ENCODE results near the gene MRGPRF. TPM values are rescaled to one million over a fixed set of nuclear protein-coding genes. Genes with fewer than 3 reads are reported as not detected.

The MRGPRF gene
- total RNA-seq, 4 donors from 2014 or later, result 8.8 to 18.6 (median 10.9) TPM

DNA sequence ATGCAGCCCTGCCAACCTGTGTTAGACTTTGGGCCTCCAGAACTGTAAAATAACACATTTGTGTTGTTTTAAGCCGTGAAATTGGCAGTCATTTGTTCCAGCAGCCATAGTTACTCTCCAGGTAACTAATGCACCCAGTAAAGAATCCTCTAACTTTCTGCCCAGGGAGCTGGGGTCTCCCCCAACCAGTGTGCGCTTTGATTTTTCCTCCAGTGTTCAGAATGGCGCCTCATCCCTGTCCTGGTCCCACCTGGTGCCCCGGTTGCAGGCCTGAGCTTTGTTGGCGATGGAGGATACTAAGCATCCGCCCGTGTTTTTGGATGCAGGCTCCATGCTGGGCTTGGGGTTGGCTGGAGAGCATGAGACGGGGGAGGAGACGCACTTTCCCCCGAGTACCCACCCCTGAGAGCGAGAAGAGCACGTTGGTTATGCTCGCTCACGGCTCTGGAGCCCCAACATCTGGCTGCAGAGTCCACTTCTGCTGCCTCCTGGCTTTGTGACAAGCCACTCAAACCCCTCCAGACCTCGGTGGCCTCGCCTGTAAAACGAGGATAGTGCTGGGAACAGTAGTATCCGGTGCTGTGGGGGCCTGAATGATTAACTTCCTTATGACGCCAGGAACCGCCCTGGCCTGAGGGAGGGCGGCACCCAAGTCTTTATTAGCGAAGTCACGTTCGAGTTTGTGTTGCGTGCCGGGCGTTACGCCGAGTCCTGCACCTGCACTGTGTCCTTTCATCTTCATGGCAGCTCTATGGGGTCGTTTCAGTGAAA, 58.0 kb downstream of the MRGPRF start:
- TF ChIP-seq, protein P1, sequence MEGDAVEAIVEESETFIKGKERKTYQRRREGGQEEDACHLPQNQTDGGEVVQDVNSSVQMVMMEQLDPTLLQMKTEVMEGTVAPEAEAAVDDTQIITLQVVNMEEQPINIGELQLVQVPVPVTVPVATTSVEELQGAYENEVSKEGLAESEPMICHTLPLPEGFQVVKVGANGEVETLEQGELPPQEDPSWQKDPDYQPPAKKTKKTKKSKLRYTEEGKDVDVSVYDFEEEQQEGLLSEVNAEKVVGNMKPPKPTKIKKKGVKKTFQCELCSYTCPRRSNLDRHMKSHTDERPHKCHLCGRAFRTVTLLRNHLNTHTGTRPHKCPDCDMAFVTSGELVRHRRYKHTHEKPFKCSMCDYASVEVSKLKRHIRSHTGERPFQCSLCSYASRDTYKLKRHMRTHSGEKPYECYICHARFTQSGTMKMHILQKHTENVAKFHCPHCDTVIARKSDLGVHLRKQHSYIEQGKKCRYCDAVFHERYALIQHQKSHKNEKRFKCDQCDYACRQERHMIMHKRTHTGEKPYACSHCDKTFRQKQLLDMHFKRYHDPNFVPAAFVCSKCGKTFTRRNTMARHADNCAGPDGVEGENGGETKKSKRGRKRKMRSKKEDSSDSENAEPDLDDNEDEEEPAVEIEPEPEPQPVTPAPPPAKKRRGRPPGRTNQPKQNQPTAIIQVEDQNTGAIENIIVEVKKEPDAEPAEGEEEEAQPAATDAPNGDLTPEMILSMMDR (IDR thresholded peaks at IDR 0.05; ENCODE audit: low read depth), result no peak

Other genes with a start within 250 kb of the MRGPRF start
- gene CPT1A, start 171.3 kb downstream of the MRGPRF start, total RNA-seq, result 10 to 100 TPM; 26.6 to 47.9 (median 35.8) TPM
- 10 to 100 TPM; 23.5 to 47.6 (median 37.6) TPM for gene MRPL21, start 109.4 kb downstream of the MRGPRF start, total RNA-seq
- 10 to 100 TPM in 2 of 4 donors, 1 to 10 TPM in 2; 7.0 to 21.9 (median 11.4) TPM for gene IGHMBP2, start 109.4 kb downstream of the MRGPRF start, total RNA-seq
- not detected for gene MRGPRD, start 32.3 kb downstream of the MRGPRF start, total RNA-seq
- gene TPCN2, start 35.7 kb upstream of the MRGPRF start, total RNA-seq, result 10 to 100 TPM; 12.2 to 30.7 (median 17.6) TPM
- 1 to 10 TPM in 2 of 4 donors, under 1 TPM in 1, not detected in 1; 0.44 to 1.2 (median 1.1) TPM for gene SMIM38, start 142.7 kb upstream of the MRGPRF start, total RNA-seq